ENCODE data around the gene CTRB2. TPM values are rescaled to one million over a fixed set of nuclear protein-coding genes. Genes with fewer than 3 reads are reported as not detected.
"Not testable (repeated sequence)": the region's sequence is repeated elsewhere in the genome, so short reads cannot be mapped to it uniquely, and the experiment has no call there.

CTRB2 gene
- total RNA-seq, 4 donors from 2014 or later: 1.9 TPM; not detected in 3

GRCh38 chr16:75225678-75226515 lies 18.9 kb upstream of the CTRB2 start:
- DNase-seq (ENCODE audit: low spot score in 2 of 2): no peak
- WGBS, 2 donors: 62 to 67% methylated on average over 26 of the region's 26 CpGs
- TF ChIP-seq POLR2A (IDR thresholded peaks at IDR 0.05): no peak
- no peak for TF ChIP-seq CTCF (IDR thresholded peaks at IDR 0.05)
- no peak overlapping the region for H3K4me3 ChIP-seq (ENCODE audit: low read depth, poor library complexity, severe bottlenecking)
- intact Hi-C loops (cut with DNase I; ENCODE audit: low total_unique reads): no loop called here

- no peak for TF ChIP-seq POLR2A (IDR thresholded peaks at IDR 0.05)
- TF ChIP-seq CTCF (IDR thresholded peaks at IDR 0.05): no peak
- WGBS, 2 donors: 49 to 56% methylated on average over 12 of the region's 12 CpGs
- DNase-seq (ENCODE audit: low spot score in 2 of 2): no peak
- intact Hi-C loops (cut with DNase I; ENCODE audit: low total_unique reads): no loop called here
- H3K4me3 ChIP-seq (ENCODE audit: low read depth, poor library complexity, severe bottlenecking): no peak overlapping the region
Observed at GRCh38 chr16:75225092-75225491, 18.1 kb upstream of the CTRB2 start.

- no peak overlapping the region for H3K4me3 ChIP-seq (ENCODE audit: low read depth, poor library complexity, severe bottlenecking)
- WGBS, 2 donors: 66 to 74% methylated on average over 19 to 20 of the region's 20 CpGs
- TF ChIP-seq POLR2A (IDR thresholded peaks at IDR 0.05) (no peak), CTCF (IDR thresholded peaks at IDR 0.05) (no peak)
- no peak for DNase-seq (ENCODE audit: low spot score in 2 of 2)
- intact Hi-C loops (cut with DNase I; ENCODE audit: low total_unique reads): no loop called here
Observed at GRCh38 chr16:75224306-75225082, 17.5 kb upstream of the CTRB2 start.

- H3K4me3 ChIP-seq (ENCODE audit: low read depth, poor library complexity, severe bottlenecking); DNase-seq (ENCODE audit: low spot score in 2 of 2); intact Hi-C loops (cut with DNase I; ENCODE audit: low total_unique reads): not testable (repeated sequence)
- WGBS, 2 donors: no CpG with 5 or more reads among the region's 20 CpGs
Observed at GRCh38 chr16:75223129-75223528, 16.2 kb upstream of the CTRB2 start.

GRCh38 chr16:75222271-75222783 lies 15.4 kb upstream of the CTRB2 start:
- intact Hi-C loops (cut with DNase I; ENCODE audit: low total_unique reads): no loop called here
- 68 to 82% methylated on average over 10 to 16 of the region's 16 CpGs for WGBS, 2 donors
- H3K4me3 ChIP-seq (ENCODE audit: low read depth, poor library complexity, severe bottlenecking): no peak overlapping the region
- DNase-seq (ENCODE audit: low spot score in 2 of 2): no peak
- TF ChIP-seq CTCF (IDR thresholded peaks at IDR 0.05): no peak
- TF ChIP-seq POLR2A (IDR thresholded peaks at IDR 0.05): no peak

GRCh38 chr16:75219838-75220237 lies 12.9 kb upstream of the CTRB2 start:
- H3K4me3 ChIP-seq (ENCODE audit: low read depth, poor library complexity, severe bottlenecking): no peak overlapping the region
- intact Hi-C loops (cut with DNase I; ENCODE audit: low total_unique reads): no loop called here
- TF ChIP-seq POLR2A (IDR thresholded peaks at IDR 0.05) (no peak), CTCF (IDR thresholded peaks at IDR 0.05) (no peak)
- no peak for DNase-seq (ENCODE audit: low spot score in 2 of 2)
- 50 to 76% methylated on average over 5 of the region's 5 CpGs for whole genome bisulfite sequencing, 2 donors

All from lower leg skin (tissue), 4 donors.